ENCODE data around the gene RAB10. TPM values are rescaled to one million over a fixed set of nuclear protein-coding genes. Genes with fewer than 3 reads are reported as not detected.
"Not testable (repeated sequence)": the region's sequence is repeated elsewhere in the genome, so short reads cannot be mapped to it uniquely, and the experiment has no call there.

RAB10 gene
- 100 to 1,000 TPM; 171 to 173 TPM for total RNA-seq
- long read RNA-seq, transcript RAB10-201 (6 exons, 3,535 nt) = major isoform, 254 of 286 reads
- long read RNA-seq, partial matches to known transcripts = 17 of 286 reads
- long read RNA-seq, other reads (novel, unspliced or antisense) = 15 of 286 reads

- DNase-seq (peak; percentile 99), ATAC-seq (peak; percentile 84)
- intact Hi-C loops (cut with DNase I, micrococcal nuclease) = no loop called here
These were observed at the start of gene RAB10 for GRCh38 chr2:26033818-26034636. TSS of gene RAB10 (plus strand) at chr2:26034084. CDS start at chr2:26034609, 525 bp downstream.

- no peak for ATAC-seq
- DNase-seq = no peak
- intact Hi-C loops (cut with DNase I, micrococcal nuclease) = no loop called here
These were observed 45.8 kb upstream of the RAB10 start for GRCh38 chr2:25988134-25988533.

GRCh38 chr2:25989154-25989553 is 44.7 kb upstream of the RAB10 start:
- DNase-seq (no peak), ATAC-seq (no peak)
- intact Hi-C loops (cut with DNase I, micrococcal nuclease) = no loop called here

- ATAC-seq = peak; percentile 56
- intact Hi-C loops (cut with DNase I, micrococcal nuclease) = loop anchor here in 1 of 2 donors (10.0 kb wide), 1 partner anchor 153 kb away; no protein-coding TSS in a partner anchor
- DNase-seq = no peak
These were observed 41.9 kb upstream of the RAB10 start for GRCh38 chr2:25991965-25992364.

- DNase-seq = no peak
- intact Hi-C loops (cut with DNase I, micrococcal nuclease) = loop anchor here in 1 of 2 donors (10.0 kb wide), 1 partner anchor 152 kb away; no protein-coding TSS in a partner anchor
- no peak for ATAC-seq
These were observed 41.3 kb upstream of the RAB10 start for GRCh38 chr2:25992556-25992955.

GRCh38 chr2:25993049-25993448 is 40.8 kb upstream of the RAB10 start:
- intact Hi-C loops (cut with DNase I, micrococcal nuclease) = loop anchor here in 1 of 2 donors (10.0 kb wide), 1 partner anchor 152 kb away; no protein-coding TSS in a partner anchor
- no peak for ATAC-seq
- DNase-seq = no peak

- DNase-seq (no peak), ATAC-seq (no peak)
- intact Hi-C loops (cut with DNase I, micrococcal nuclease) = loop anchor here in 1 of 2 donors (10.0 kb wide), 1 partner anchor 150 kb away; no protein-coding TSS in a partner anchor
These were observed 39.4 kb upstream of the RAB10 start for GRCh38 chr2:25994509-25994908.

- intact Hi-C loops (cut with DNase I, micrococcal nuclease) = loop anchor here in 1 of 2 donors (10.0 kb wide), 1 partner anchor 148 kb away; no protein-coding TSS in a partner anchor
- DNase-seq = no peak
- ATAC-seq = no peak
These were observed 37.0 kb upstream of the RAB10 start for GRCh38 chr2:25996844-25997243.

GRCh38 chr2:25998816-25999383 is 35.0 kb upstream of the RAB10 start:
- not testable (repeated sequence) for DNase-seq, ATAC-seq
- intact Hi-C loops (cut with DNase I, micrococcal nuclease) = loop anchor here in 1 of 2 donors (10.0 kb wide), 1 partner anchor 146 kb away; no protein-coding TSS in a partner anchor

- DNase-seq = not testable (repeated sequence)
These were observed 34.5 kb upstream of the RAB10 start for GRCh38 chr2:25999406-25999805.

GRCh38 chr2:26000561-26001082 is 33.3 kb upstream of the RAB10 start:
- ATAC-seq (peak; percentile 27), DNase-seq (no peak)
- intact Hi-C loops (cut with DNase I, micrococcal nuclease) = no loop called here

More at GRCh38 chr2:25999406-25999805, 34.5 kb upstream of the RAB10 start:
- ATAC-seq = not testable (repeated sequence)
- intact Hi-C loops (cut with DNase I, micrococcal nuclease) = loop anchor here in 1 of 2 donors (10.0 kb wide), 1 partner anchor 145 kb away; no protein-coding TSS in a partner anchor

- DNase-seq (peak; percentile 52 to 62), ATAC-seq (no peak)
- intact Hi-C loops (cut with DNase I, micrococcal nuclease) = no loop called here
These were observed 32.0 kb upstream of the RAB10 start for GRCh38 chr2:26001743-26002351.

- intact Hi-C loops (cut with DNase I, micrococcal nuclease) = no loop called here
- no peak for DNase-seq
- ATAC-seq = peak; percentile 30
These were observed 31.1 kb upstream of the RAB10 start for GRCh38 chr2:26002632-26003310.

- DNase-seq (no peak), ATAC-seq (no peak)
- intact Hi-C loops (cut with DNase I, micrococcal nuclease) = no loop called here
These were observed 25.8 kb upstream of the RAB10 start for GRCh38 chr2:26008095-26008494.

- ATAC-seq (peak; percentile 81), DNase-seq (peak; percentile 41 to 83)
- intact Hi-C loops (cut with DNase I, micrococcal nuclease) = no loop called here
These were observed 24.9 kb upstream of the RAB10 start for GRCh38 chr2:26008851-26009566.

- ATAC-seq = peak; percentile 2
These were observed 24.3 kb upstream of the RAB10 start for GRCh38 chr2:26009567-26009963.

GRCh38 chr2:26010943-26011342 is 22.9 kb upstream of the RAB10 start:
- DNase-seq = no peak
- no peak for ATAC-seq
- intact Hi-C loops (cut with DNase I, micrococcal nuclease) = no loop called here

More at GRCh38 chr2:26009567-26009963, 24.3 kb upstream of the RAB10 start:
- no peak for DNase-seq
- intact Hi-C loops (cut with DNase I, micrococcal nuclease) = no loop called here

GRCh38 chr2:26011609-26011989 is 22.3 kb upstream of the RAB10 start:
- DNase-seq (no peak), ATAC-seq (no peak)
- intact Hi-C loops (cut with DNase I, micrococcal nuclease) = no loop called here
